ENCODE results near the gene NOP58. TPM values are rescaled to one million over a fixed set of nuclear protein-coding genes. Genes with fewer than 3 reads are reported as not detected.

NOP58 gene
- total RNA-seq (2021; fragmentation: NEBNext Ultra II Directional; extraction: Animal tissue kit (Norgen Biotek cat#: 25700)), result 128 and 133 TPM in 2 replicates
- 38.9 and 41.5 TPM in 2 replicates for polyA plus RNA-seq (2011; rRNA removed)
- 76.2 TPM for polyA plus RNA-seq (2011; cell fraction: cytosol; rRNA removed)
- 47.4 TPM for polyA plus RNA-seq (2011; cell fraction: nucleus; rRNA removed)
- polyA plus RNA-seq (2012, experiment 1 of 2), result 97.0 to 148 TPM (median 108 TPM) in 4 replicates
- polyA plus RNA-seq (2012, experiment 2 of 2), result 10.5 TPM
- polyA plus RNA-seq (2013, experiment 1 of 2), result 222 TPM
- polyA plus RNA-seq (2013, experiment 2 of 2), result 204 TPM
- polyA minus RNA-seq (2011; rRNA and poly(A)+ RNA removed), result 42.4 and 42.9 TPM in 2 replicates
- polyA minus RNA-seq (2011; cell fraction: cytosol; rRNA and poly(A)+ RNA removed), result 55.5 TPM
- 193 TPM for polyA minus RNA-seq (2011; cell fraction: nucleus; rRNA and poly(A)+ RNA removed)
- long read RNA-seq, experiment 1, transcript NOP58-201 (15 exons, 2,046 nt), result major isoform, 26 of 89 reads
- long read RNA-seq, experiment 1, partial matches to known transcripts, result 48 of 89 reads
- long read RNA-seq, experiment 1, other reads (novel, unspliced or antisense), result 13 of 89 reads
- long read RNA-seq, experiment 2, transcript NOP58-201 (15 exons, 2,046 nt), result major isoform, 187 of 357 reads
- long read RNA-seq, experiment 2, partial matches to known transcripts, result 153 of 357 reads
- long read RNA-seq, experiment 2, other reads (novel, unspliced or antisense), result 17 of 357 reads

DNA sequence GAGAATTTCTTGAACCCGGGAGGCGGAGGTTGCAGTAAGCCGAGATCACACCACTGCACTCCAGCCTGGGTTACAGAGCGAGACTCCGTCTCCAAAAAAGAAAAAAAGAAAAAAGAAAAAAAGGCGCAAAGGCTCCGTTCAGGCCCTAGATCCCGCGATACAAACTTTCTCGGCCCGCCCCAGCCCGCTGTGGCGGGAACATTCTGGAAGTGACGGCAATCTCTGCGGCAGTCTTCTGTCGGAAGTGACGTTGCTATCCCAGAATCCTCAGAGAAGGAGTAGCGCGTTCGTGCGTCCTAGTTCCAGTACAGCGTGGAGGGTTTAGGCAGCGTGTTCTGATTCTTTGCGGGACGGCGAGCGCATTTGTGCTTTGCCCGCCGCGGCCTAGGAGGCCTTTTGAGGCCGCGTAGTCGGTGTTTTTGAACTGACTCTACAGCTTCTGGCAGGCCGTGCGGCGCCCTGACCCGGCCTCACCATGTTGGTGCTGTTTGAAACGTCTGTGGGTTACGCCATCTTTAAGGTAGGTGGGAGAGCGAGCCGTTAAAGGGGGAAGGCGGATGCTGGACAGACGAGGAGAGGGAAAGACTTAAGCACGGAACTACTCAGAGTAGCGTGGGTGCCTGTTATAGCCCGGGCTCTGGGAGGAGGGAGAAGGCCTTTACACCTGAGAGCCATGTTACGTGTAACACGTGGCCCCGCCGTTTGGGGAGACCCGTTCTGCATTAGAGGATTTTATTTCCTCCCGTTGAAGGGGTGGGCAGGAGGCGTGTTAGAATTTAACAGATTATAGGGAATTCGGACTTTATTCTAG lies at the start of gene NOP58:
Gene NOP58, plus strand, starts transcription at position 297 of the 811 bp plus-strand sequence. Its CDS starts 179 bp downstream, at position 476.
- H2BK15ac ChIP-seq (ENCODE audit: low read length), result 0 out of 2 replicates have a peak within 1 kb of the TSS, but pooled peaks have one; percentile 81
- no peaks in the 10 kb centered on the region for H3K36me3 ChIP-seq (ENCODE audit: control insufficient read depth in 2 of 4, insufficient read depth in 4 of 4, low read length in 3 of 4)
- DNase-seq (ENCODE audit: low read depth in 1 of 2, low spot score in 2 of 2), result peak; percentile 49 to 88
- H3K9me3 ChIP-seq (ENCODE audit: insufficient read depth in 2 of 2, low read depth in 1 of 2, low read length in 1 of 2), result no peaks in the 10 kb centered on the region
- peak within 1 kb of the TSS; percentile 99 for H3K27ac ChIP-seq (ENCODE audit: low read depth, low read length)
- 2% methylated on average over 37 of the region's 54 CpGs; no CpG with 5 or more reads in 1 of the 2 experiments for WGBS, 2 experiments (ENCODE audit: extremely low coverage in 1 of 2, insufficient coverage in 1 of 2, insufficient read length in 1 of 2, insufficient replicate concordance in 2 of 2, low coverage in 1 of 2, low lambda C conversion rate in 2 of 2, missing lambda C conversion rate in 1 of 2)
- peaks cover 49 to 52% of the 10 kb centered on the region in 2 experiments for H3K79me2 ChIP-seq (ENCODE audit: control insufficient read depth in 1 of 2, insufficient read depth in 2 of 2, low read length in 2 of 2)
- H3K4ac ChIP-seq (replicated peaks; ENCODE audit: insufficient read length, low read depth, low read length), result peak within 1 kb of the TSS; percentile 99
- POLR2A ChIA-PET (ENCODE audit: partially characterized antibody), result interaction anchor here (1.0 to 11.9 kb wide), 6 partner anchors 10 to 29 kb away, joined by 3 to 126 read pairs (median 6); partner anchors contain the start of gene SUMO1
- CTCF ChIA-PET (ENCODE audit: partially characterized antibody), result no interaction called here
- peak within 1 kb of the TSS; percentile 98 for H2AK5ac ChIP-seq (ENCODE audit: low read depth, low read length)
- no peak within 1 kb of the TSS for H2BK20ac ChIP-seq (ENCODE audit: low read length)
- peaks cover 24 to 26% of the 10 kb centered on the region in 2 experiments for H4K20me1 ChIP-seq (replicated peaks in 1 of 2; ENCODE audit: control insufficient read depth in 1 of 2, insufficient read depth in 2 of 2, low read length in 2 of 2)
- no peak within 1 kb of the TSS; the same call in 1 of the 2 replicates for H2AFZ ChIP-seq (ENCODE audit: low read length)
- peak within 1 kb of the TSS; percentile 88 for H3K18ac ChIP-seq (ENCODE audit: extremely low read depth, low read length)
- peak within 1 kb of the TSS; percentile 91 to 100 (median 100) for H3K9ac ChIP-seq (replicated peaks in 1 of 4; ENCODE audit: extremely low read depth in 1 of 4, low read depth in 3 of 4, low read length in 3 of 4)
- peak within 1 kb of the TSS; percentile 99 for H4K91ac ChIP-seq (replicated peaks; ENCODE audit: insufficient read length, low read length)
- H4K5ac ChIP-seq (ENCODE audit: insufficient read length, low read depth, low read length), result peak within 1 kb of the TSS; percentile 98
- H3K56ac ChIP-seq (replicated peaks; ENCODE audit: insufficient read length, low read depth, low read length), result peak within 1 kb of the TSS; percentile 32
- H3K4me2 ChIP-seq (ENCODE audit: insufficient read depth in 1 of 2, low read depth in 2 of 2, low read length in 2 of 2), result peak within 1 kb of the TSS; percentile 91 to 97
- no peak within 1 kb of the TSS for H3K14ac ChIP-seq (ENCODE audit: insufficient read length)
- H2BK5ac ChIP-seq (ENCODE audit: low read depth, low read length), result peak within 1 kb of the TSS; percentile 99
- H3K4me3 ChIP-seq (ENCODE audit: extremely low read depth in 1 of 4, insufficient read depth in 2 of 4, low read depth in 3 of 4, low read length in 4 of 4), result peak within 1 kb of the TSS; percentile 83 to 100 (median 99)
- H3K4me1 ChIP-seq (replicated peaks in 1 of 4; ENCODE audit: control insufficient read depth in 3 of 4, insufficient read depth in 4 of 4, low read length in 3 of 4), result peaks cover 0 to 3% (median 1%) of the 10 kb centered on the region in 4 experiments; a peak in 2 of 7 replicates
- 0 out of 2 replicates have a peak, but pooled peaks cover 2% of the 10 kb centered on the region for H3K79me1 ChIP-seq (ENCODE audit: low read depth, low read length)
- peak within 1 kb of the TSS; percentile 5 for H2BK120ac ChIP-seq (replicated peaks; ENCODE audit: low read depth, low read length)
- H2BK12ac ChIP-seq (ENCODE audit: low read depth, low read length), result peak within 1 kb of the TSS; percentile 94; the same call in 1 of the 2 replicates
- no peaks in the 10 kb centered on the region for H3K27me3 ChIP-seq (replicated peaks in 1 of 4; ENCODE audit: control insufficient read depth in 3 of 4, extremely low read depth in 1 of 4, insufficient read depth in 3 of 4, low read length in 3 of 4)
- H3K23me2 ChIP-seq (ENCODE audit: low read depth, low read length), result peaks cover 5% of the 10 kb centered on the region
- H4K8ac ChIP-seq (ENCODE audit: extremely low read depth, insufficient read depth, low read length), result peak within 1 kb of the TSS; percentile 100
- FAIRE-seq, result peak; percentile 55
- peak within 1 kb of the TSS; percentile 0 for H3K23ac ChIP-seq (ENCODE audit: insufficient read length)
- no peak for TF ChIP-seq SRF (IDR thresholded peaks at IDR 0.05; ENCODE audit: low read depth, low read length)
- no peak for TF ChIP-seq USF2 (IDR thresholded peaks at IDR 0.05; ENCODE audit: low read length)
- TF ChIP-seq GABPA (IDR thresholded peaks at IDR 0.05; ENCODE audit: borderline replicate concordance, insufficient read depth, low read length), result peak; percentile 81; the same call in 1 of the 2 replicates

Data from H1 (cell line).